ENCODE data around the gene SLC17A7. TPM values are rescaled to one million over a fixed set of nuclear protein-coding genes. Genes with fewer than 3 reads are reported as not detected.

SLC17A7 gene
- total and polyA plus RNA-seq, 9 of the 15 experiments (the other 6 are each of a cell fraction or from before 2014, with no cell fraction given), result 1.1 to 15.7 (median 2.4) TPM

DNA sequence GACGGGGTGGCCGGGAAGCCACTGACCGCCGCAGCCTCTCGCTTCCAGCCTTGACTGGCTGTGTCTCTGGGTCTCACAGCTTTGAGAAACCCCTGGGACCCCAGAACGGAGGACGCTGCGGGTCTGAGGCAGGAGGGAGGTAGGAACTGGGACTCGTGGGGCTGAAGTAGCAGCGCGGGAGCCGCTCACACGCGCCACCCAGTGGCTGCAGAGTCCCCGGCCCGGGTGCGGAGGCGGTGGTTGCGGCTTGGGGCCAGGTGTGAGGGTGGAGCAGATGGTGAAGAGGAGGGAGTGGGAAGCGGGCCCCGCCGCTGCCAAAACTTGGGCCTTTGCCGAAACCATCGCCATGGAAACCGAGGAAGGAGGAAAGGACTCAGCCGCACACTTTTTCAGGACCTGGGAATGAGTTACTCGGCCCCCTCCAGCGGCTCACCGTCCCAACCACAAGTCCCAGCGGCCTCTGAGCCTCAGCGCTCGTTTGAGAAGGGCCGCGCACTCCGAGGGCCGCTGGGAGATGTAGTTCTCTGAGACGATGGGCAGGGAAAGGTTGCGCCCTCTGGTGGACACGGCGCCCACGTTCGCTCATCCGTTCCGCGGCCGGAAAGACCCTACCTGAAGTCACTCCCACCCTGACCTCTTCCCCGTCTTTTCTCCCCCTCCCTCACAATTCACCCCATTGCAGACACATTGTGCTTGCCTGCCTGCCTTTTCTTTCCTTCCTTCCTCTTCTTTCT is 2.2 kb upstream of the SLC17A7 start (continued):
- TF ChIP-seq MAZ (CRISPR knock-in tag; conservative IDR thresholded peaks at IDR 0.05 in 1 of 2, IDR thresholded peaks at IDR 0.05 in 1 of 2) (peak; percentile 86 to 95), NFE2 (IDR thresholded peaks at IDR 0.05; ENCODE audit: low read depth) (0 out of 2 replicates have a peak, but pooled peaks have one; percentile 2), BCL6 (CRISPR knock-in tag; IDR thresholded peaks at IDR 0.05) (peak; percentile 30; the same call in 1 of the 2 replicates), MCM5 (IDR thresholded peaks at IDR 0.05; ENCODE audit: low read depth) (no peak), SMARCA4 (IDR thresholded peaks at IDR 0.05) (peak; percentile 31; the same call in 1 of the 2 replicates), TCFL5 (CRISPR knock-in tag; conservative IDR thresholded peaks at IDR 0.05) (no peak), RBM14 (IDR thresholded peaks at IDR 0.05; ENCODE audit: borderline replicate concordance, insufficient read depth, low read depth, low read length) (0 out of 2 replicates have a peak, but pooled peaks have one; percentile 65), ZBTB1 (CRISPR knock-in tag; IDR thresholded peaks at IDR 0.05; ENCODE audit: borderline replicate concordance, low read depth) (peak; percentile 82), ZFX (CRISPR knock-in tag; IDR thresholded peaks at IDR 0.05) (peak; percentile 61), CHCHD3 (CRISPR knock-in tag; IDR thresholded peaks at IDR 0.05) (no peak)
- TF ChIP-seq, protein P1, sequence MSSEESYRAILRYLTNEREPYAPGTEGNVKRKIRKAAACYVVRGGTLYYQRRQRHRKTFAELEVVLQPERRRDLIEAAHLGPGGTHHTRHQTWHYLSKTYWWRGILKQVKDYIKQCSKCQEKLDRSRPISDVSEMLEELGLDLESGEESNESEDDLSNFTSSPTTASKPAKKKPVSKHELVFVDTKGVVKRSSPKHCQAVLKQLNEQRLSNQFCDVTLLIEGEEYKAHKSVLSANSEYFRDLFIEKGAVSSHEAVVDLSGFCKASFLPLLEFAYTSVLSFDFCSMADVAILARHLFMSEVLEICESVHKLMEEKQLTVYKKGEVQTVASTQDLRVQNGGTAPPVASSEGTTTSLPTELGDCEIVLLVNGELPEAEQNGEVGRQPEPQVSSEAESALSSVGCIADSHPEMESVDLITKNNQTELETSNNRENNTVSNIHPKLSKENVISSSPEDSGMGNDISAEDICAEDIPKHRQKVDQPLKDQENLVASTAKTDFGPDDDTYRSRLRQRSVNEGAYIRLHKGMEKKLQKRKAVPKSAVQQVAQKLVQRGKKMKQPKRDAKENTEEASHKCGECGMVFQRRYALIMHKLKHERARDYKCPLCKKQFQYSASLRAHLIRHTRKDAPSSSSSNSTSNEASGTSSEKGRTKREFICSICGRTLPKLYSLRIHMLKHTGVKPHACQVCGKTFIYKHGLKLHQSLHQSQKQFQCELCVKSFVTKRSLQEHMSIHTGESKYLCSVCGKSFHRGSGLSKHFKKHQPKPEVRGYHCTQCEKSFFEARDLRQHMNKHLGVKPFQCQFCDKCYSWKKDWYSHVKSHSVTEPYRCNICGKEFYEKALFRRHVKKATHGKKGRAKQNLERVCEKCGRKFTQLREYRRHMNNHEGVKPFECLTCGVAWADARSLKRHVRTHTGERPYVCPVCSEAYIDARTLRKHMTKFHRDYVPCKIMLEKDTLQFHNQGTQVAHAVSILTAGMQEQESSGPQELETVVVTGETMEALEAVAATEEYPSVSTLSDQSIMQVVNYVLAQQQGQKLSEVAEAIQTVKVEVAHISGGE (CRISPR knock-in tag; IDR thresholded peaks at IDR 0.05), result peak in 1 of 3 experiments; percentile 88; a peak in 2 of 6 replicates
- TF ChIP-seq, protein P2, sequence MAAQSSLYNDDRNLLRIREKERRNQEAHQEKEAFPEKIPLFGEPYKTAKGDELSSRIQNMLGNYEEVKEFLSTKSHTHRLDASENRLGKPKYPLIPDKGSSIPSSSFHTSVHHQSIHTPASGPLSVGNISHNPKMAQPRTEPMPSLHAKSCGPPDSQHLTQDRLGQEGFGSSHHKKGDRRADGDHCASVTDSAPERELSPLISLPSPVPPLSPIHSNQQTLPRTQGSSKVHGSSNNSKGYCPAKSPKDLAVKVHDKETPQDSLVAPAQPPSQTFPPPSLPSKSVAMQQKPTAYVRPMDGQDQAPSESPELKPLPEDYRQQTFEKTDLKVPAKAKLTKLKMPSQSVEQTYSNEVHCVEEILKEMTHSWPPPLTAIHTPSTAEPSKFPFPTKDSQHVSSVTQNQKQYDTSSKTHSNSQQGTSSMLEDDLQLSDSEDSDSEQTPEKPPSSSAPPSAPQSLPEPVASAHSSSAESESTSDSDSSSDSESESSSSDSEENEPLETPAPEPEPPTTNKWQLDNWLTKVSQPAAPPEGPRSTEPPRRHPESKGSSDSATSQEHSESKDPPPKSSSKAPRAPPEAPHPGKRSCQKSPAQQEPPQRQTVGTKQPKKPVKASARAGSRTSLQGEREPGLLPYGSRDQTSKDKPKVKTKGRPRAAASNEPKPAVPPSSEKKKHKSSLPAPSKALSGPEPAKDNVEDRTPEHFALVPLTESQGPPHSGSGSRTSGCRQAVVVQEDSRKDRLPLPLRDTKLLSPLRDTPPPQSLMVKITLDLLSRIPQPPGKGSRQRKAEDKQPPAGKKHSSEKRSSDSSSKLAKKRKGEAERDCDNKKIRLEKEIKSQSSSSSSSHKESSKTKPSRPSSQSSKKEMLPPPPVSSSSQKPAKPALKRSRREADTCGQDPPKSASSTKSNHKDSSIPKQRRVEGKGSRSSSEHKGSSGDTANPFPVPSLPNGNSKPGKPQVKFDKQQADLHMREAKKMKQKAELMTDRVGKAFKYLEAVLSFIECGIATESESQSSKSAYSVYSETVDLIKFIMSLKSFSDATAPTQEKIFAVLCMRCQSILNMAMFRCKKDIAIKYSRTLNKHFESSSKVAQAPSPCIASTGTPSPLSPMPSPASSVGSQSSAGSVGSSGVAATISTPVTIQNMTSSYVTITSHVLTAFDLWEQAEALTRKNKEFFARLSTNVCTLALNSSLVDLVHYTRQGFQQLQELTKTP (IDR thresholded peaks at IDR 0.05; ENCODE audit: low read depth in 1 of 2, partially characterized antibody in 2 of 2), result peak; percentile 90 to 100
- TF ChIP-seq, protein P3, sequence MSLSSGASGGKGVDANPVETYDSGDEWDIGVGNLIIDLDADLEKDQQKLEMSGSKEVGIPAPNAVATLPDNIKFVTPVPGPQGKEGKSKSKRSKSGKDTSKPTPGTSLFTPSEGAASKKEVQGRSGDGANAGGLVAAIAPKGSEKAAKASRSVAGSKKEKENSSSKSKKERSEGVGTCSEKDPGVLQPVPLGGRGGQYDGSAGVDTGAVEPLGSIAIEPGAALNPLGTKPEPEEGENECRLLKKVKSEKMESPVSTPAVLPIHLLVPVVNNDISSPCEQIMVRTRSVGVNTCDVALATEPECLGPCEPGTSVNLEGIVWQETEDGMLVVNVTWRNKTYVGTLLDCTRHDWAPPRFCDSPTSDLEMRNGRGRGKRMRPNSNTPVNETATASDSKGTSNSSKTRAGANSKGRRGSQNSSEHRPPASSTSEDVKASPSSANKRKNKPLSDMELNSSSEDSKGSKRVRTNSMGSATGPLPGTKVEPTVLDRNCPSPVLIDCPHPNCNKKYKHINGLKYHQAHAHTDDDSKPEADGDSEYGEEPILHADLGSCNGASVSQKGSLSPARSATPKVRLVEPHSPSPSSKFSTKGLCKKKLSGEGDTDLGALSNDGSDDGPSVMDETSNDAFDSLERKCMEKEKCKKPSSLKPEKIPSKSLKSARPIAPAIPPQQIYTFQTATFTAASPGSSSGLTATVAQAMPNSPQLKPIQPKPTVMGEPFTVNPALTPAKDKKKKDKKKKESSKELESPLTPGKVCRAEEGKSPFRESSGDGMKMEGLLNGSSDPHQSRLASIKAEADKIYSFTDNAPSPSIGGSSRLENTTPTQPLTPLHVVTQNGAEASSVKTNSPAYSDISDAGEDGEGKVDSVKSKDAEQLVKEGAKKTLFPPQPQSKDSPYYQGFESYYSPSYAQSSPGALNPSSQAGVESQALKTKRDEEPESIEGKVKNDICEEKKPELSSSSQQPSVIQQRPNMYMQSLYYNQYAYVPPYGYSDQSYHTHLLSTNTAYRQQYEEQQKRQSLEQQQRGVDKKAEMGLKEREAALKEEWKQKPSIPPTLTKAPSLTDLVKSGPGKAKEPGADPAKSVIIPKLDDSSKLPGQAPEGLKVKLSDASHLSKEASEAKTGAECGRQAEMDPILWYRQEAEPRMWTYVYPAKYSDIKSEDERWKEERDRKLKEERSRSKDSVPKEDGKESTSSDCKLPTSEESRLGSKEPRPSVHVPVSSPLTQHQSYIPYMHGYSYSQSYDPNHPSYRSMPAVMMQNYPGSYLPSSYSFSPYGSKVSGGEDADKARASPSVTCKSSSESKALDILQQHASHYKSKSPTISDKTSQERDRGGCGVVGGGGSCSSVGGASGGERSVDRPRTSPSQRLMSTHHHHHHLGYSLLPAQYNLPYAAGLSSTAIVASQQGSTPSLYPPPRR (CRISPR knock-in tag; IDR thresholded peaks at IDR 0.05; ENCODE audit: borderline replicate concordance), result peak; percentile 26; the same call in 1 of the 2 replicates
